NCI-H2029 treated with DMSO at 0.1 percent for 48 hours (cell line): Measurements from ENCODE around the gene CRISPLD2.

ENCODE experiments used
- DNase-seq: peaks from one replicate; lab custom pipeline; 2025; lab: John Stamatoyannopoulos, UW

Gene CRISPLD2

GRCh38 chr16:84800158-84800978 is 19.4 kb upstream of the CRISPLD2 start:
- DNase-seq: no peak

- no peak for DNase-seq
These were observed 16.6 kb upstream of the CRISPLD2 start for GRCh38 chr16:84803146-84803545.

DNA sequence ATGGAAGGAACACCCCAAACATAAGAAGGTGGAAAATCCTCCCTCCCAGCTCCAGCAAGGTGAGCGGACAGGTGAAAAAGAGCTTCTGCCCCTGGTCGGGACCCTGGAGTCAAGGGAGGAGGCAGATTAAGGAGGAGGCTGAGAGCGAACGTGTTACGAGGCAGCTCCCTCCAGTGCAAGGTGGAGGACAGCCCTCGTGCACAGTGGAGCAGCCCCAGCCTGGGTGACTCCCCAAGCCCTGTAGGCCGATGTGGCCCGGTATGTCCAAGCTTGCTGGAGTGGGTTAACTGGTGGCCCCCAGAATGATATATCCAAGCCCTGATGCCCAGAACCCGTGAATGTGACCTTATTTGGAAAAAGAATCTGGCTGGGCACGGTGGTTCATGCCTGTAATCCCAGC is 15.5 kb upstream of the CRISPLD2 start:
- DNase-seq: no peak

GRCh38 chr16:84806256-84806889 is 13.4 kb upstream of the CRISPLD2 start:
- DNase-seq: no peak

GRCh38 chr16:84806890-84807258 is 12.9 kb upstream of the CRISPLD2 start:
- DNase-seq: no peak

DNA sequence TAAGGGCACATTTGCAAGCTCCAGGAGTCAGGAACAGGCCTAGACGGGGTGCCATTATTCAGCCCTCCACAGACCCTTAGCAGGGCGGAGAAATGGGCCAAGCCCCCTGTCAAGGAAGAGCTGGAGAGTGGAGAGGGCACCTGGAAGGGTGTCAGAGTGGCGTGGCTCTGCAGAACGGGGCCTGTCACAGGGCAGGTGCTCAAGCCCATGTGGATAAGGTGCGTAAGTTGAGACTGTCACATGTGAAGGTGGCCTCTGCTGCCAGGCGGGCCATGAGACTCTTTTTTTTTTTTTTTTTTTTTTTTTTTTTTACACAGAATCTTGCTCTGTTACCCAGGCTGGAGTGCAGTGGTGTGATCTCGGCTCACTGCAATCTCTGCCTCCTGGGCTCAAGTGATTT is 12.0 kb upstream of the CRISPLD2 start:
- no peak for DNase-seq

- DNase-seq: no peak
These were observed 11.0 kb upstream of the CRISPLD2 start for GRCh38 chr16:84808826-84809225.

- DNase-seq: no peak
These were observed 9.1 kb upstream of the CRISPLD2 start for GRCh38 chr16:84810518-84811273.

- no peak for DNase-seq
These were observed 8.3 kb upstream of the CRISPLD2 start for GRCh38 chr16:84811529-84811928.

DNA sequence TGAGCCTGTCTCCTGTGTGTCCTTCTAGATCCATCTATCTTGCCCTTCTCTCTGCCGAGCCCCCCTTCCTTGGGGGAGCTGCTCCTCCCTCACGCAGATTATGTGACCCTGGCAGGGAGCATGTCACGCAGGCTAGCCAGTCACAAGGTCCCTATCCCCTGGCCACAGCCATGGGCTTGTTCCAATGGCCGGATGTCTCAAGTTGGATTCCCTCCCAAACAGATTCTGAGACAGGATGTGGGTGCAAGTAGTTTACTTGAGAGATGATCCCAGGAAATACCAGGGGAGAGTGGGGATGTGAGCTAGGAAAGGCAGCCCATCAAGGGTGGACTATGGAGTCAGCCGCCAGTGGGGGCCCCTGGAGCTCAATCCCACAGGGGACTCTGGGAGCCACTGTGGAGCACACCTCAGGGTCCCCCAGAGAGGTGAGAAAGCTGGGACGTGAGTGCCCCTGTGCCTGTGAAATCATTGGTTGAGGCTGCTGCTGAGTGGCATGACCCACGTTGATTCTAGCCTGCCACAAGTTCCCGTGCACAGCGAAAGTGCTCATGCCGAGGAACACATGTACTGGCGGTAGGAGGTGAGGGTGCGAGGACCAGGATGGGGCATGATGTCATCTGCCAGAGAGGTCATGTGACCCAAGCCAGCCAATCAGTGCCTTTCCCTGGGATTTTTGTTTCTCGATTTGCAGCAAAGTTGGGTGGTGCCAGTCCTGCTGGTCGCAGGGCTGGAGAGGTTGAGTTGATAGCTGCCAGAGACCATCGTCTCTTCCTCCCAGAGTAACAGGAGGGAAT is 6.4 kb upstream of the CRISPLD2 start:
- no peak for DNase-seq

DNA sequence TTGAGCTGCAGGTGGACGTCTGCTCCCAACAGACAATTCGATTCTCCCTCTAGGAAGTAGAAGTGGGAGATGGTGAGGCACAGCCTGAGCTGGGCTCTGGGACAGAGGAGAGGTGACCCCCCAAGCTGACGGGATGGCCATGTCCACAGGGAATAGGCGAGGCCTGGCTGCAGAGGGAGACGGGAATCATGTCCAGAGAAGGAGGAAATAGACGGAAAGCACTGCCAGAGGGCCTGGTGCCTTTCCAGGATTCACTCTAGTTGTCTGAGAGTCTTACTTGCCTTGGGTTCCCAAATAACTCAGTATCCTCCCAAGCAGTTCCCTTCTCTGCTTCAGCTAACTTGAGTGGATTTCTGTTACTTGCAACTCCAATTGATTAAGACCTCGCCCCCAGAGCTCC is 4.3 kb upstream of the CRISPLD2 start:
- no peak for DNase-seq

DNA sequence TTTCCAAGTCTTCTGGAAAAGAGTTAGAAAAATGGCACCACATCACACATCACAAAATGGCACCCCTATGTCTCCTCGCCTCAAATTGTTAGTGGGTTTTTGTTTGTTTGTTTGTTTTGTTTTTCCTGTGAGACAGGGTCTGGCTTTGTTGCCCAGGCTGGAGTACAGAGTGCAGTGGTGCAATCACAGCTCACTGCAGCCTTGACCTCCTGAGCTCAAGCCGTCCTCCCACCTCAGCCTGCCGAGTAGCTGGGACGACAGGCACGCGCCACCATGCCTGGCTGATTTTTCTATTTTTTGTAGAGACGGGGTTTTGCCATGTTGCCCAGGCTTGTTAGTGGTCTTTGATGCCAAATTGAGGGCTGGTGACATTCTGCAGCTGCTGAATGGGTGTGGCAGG is 3.8 kb upstream of the CRISPLD2 start:
- DNase-seq: no peak

DNA sequence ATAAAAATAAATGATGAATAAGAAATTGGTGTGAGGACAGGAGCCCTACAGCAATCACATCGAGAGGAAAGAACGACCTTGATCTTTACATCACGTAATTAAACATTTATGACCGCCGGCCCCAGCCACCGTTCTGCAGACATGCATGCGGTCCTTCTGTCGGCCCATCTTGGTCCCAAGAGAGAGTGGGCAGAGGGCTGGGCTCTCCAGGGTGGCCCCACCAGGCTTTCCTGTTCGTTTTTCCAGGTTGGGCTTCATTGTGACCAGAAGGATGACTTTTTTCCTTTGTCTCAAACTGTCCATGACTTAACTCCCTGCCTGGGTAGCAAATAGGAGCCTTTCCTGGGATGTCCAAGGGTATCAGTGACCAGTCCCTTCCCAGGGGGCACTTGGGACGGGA is 3.3 kb upstream of the CRISPLD2 start:
- no peak for DNase-seq

DNA sequence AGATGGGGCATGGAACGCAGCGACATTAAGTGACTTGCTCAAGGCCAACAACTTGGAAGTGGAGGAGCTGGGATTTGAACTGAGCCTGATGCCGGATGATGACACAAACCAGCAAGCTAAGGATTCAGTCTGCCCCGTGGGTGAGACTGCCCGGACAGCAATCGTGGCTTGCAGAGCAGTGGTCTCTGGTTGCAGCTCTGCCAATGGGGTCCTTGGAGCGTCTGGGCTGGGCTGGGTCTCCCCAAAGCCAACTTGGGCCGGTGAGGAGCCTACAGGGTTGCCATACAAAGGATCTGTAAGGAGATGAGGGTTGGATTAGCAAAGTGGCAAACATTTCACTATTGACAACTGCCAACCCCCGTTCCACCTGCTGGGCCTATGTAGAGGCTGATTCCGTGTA is 2.6 kb upstream of the CRISPLD2 start:
- DNase-seq: no peak

GRCh38 chr16:84817613-84818012 is 2.2 kb upstream of the CRISPLD2 start:
- no peak for DNase-seq

GRCh38 chr16:84818133-84818532 is 1.7 kb upstream of the CRISPLD2 start:
- no peak for DNase-seq

DNA sequence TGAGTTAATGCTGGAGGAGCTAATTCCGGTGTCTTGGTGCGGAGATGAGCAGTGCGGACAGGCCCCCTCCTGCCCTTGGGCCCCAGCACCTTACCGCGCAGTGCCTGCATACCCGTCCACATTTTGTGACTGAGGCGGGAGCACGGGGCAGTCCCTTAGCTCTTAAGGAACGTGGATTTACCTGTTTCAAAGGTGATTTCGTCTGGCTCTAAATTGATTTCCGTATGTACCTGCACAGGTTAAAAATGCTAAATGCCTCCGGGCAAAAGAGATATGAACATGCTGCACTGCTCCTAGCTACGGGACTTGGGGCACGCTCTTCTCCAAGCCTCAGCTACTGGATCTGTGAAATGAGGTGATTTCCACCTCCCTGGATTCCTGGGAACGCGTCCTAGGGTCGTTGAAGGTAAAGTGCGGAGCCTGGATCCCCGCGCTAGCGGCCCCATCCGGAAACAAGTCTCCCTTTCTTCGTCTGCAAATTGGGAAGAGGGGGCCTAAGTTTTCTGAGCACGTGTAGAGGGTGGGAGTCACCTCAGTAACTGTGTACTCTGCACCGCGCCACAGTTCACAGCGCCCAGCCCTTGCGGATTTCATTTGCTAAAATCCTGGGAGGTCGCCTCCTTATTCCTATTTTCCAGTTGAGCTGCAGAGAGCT is 669 bp upstream of the CRISPLD2 start:
- no peak for DNase-seq

DNA sequence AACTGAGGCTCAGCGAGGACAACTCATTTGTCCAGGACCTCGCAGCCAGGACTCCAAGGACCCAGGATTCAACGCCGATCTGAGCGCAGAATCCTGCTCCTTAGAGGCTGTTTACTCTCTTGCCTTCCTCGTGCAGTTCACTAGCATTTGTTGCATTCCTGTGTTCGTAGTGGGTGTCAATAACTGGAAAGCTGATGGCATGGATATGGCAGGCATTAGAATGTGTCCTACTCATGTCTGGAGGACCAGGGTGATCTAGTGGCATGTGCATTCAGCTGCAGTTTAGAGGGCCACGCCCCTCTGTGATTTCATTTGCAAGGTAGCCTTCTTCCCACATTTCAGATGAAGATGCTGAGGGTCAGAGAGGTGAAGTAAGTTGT is 510 bp downstream of the CRISPLD2 start:
- DNase-seq: no peak

DNA sequence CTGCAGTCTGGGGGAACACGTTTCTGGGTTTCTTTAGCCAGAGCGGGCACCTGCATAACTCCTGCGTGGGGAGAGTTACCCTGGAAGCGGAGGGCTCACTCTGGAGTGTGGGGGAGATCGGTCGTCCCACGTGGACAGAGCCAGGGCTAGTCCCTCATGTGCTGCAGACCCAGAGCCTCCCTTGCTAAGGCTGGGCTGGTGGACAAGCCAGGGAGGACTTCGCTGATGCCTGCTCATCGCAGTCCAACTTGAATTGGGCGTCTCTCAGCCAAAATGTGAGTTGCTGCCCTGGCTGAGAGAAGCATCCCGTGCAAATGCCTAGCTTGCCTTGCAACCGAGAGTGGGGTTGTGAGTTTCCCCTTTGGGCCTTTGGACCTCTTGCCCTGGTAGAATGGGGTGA is 986 bp downstream of the CRISPLD2 start:
- DNase-seq: no peak

DNA sequence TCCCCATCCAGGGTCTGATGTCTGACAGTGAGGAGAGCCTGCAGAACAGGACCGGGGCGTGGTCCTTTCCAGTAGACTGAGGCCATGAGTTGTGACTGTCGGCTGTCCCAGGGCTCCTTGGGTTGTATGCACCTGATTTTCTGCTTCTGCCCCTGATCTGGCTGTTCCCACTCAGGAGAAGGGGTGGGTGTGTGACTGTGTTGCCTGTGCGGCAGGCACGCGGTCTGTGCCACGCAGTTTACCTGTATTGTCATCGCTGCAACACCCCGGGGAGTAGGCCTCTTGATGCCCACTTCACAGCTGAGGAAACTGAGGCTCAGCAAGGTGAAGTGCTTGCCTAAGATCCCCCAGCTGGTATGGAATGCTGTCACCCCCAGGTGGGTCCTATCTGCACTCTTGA is 1.4 kb downstream of the CRISPLD2 start:
- DNase-seq: no peak

DNA sequence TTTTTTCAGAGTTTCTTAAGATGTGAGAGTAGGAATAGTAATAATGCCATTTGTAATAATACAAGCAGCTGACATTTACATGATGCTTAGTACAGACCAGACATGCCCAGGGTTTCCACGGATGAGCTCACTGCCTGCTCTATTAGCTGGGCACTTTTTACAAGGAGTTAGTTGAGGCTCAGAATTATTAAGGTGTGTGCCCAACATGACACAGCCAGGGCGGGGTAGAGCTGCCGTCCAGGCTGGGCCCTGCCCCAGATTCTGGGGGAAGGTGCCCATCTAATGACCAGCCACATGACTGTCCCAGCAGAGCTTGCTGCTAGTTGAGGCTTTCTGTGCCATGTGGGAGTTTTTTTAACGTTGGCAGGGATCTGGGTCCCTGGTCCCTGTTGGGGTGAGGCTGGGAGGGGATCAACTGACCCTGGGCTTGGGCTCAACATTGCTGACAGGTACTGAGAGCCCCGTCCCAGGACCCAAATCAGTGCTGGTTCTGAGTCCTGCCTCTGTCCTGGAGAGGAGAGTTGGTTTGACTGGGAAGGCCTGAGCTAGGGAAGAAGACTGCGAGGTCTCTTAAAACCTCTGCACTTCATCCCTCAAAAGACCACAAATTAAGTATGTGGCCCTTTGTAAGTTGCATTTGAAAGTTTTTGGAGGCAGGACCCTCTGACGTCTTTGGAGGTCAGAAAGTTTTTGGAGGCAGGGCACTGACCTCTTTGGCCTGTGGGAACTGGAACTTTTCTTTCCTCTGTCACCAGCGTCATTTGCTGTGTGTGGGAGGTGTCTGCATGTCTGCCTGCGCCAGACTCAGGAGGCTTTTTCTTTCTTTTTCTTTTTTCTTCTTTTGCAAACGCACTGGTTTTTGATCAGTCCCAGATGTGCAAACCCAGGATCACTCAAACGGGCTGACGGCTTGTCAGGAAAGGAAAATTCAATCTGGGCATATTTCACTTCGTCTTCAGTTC is 2.2 kb downstream of the CRISPLD2 start:
- DNase-seq: no peak
